Choroid plexus epithelial cell (primary cell): ENCODE data around the gene NIN.
"Not testable (repeated sequence)": the region's sequence is repeated elsewhere in the genome, so short reads cannot be mapped to it uniquely, and the experiment has no call there.

Experiments used
- DNase-seq: peaks from one replicate; pipeline ENCODE4 v3.0.0-alpha.2; 2010; ENCODE audit warnings: low read depth
- H3K4me3 ChIP-seq: 2 replicates; pipeline ENCODE4 v1.5.1; 2011; ENCODE audit warnings: low read depth, mild to moderate bottlenecking, control low read depth, low read length, moderate library complexity
- CTCF ChIP-seq: conservative IDR thresholded peaks from 2 replicates; pipeline ENCODE4 v1.5.1; 2011; ENCODE audit warnings: low read depth, mild to moderate bottlenecking, control low read depth, inconsistent platforms, low read length, moderate library complexity

Gene NIN

GRCh38 chr14:50816395-50817047, 14.4 kb downstream of the NIN start:
- TF ChIP-seq CTCF, result no peak
- DNase-seq, result peak; percentile 50
- no peak overlapping the region for H3K4me3 ChIP-seq

GRCh38 chr14:50815526-50815925, 15.4 kb downstream of the NIN start:
- DNase-seq, H3K4me3 ChIP-seq: not testable (repeated sequence)

- DNase-seq, H3K4me3 ChIP-seq: not testable (repeated sequence)
Observed at GRCh38 chr14:50815058-50815457, 15.9 kb downstream of the NIN start.

GRCh38 chr14:50814161-50814560, 16.8 kb downstream of the NIN start:
- TF ChIP-seq CTCF, result no peak
- no peak overlapping the region for H3K4me3 ChIP-seq
- DNase-seq, result no peak

- peak; percentile 50 for DNase-seq
- no peak overlapping the region for H3K4me3 ChIP-seq
- TF ChIP-seq CTCF, result no peak
Observed at GRCh38 chr14:50813544-50813863, 17.5 kb downstream of the NIN start.

GRCh38 chr14:50812856-50813543, 18.0 kb downstream of the NIN start:
- no peak for TF ChIP-seq CTCF
- no peak for DNase-seq
- H3K4me3 ChIP-seq, result no peak overlapping the region

- no peak for TF ChIP-seq CTCF
- DNase-seq, result no peak
- H3K4me3 ChIP-seq, result no peak overlapping the region
Observed at GRCh38 chr14:50812180-50812579, 18.8 kb downstream of the NIN start.

- no peak for DNase-seq
- no peak for TF ChIP-seq CTCF
- no peak overlapping the region for H3K4me3 ChIP-seq
Observed at GRCh38 chr14:50808053-50808452, 22.9 kb downstream of the NIN start.
